ENCODE data around the gene NTRK1.

- TF ChIP-seq CTCF (IDR thresholded peaks at IDR 0.05) (no peak), EP300 (IDR thresholded peaks at IDR 0.05) (no peak), POLR2A (IDR thresholded peaks at IDR 0.05) (no peak), POLR2AphosphoS5 (IDR thresholded peaks at IDR 0.05) (no peak)
Measured at GRCh38 chr1:156894001-156894400, 33.3 kb downstream of the NTRK1 start.

Measured in stomach (tissue), 4 donors.